Measurements from ENCODE around the gene CAB39. TPM values are rescaled to one million over a fixed set of nuclear protein-coding genes. Genes with fewer than 3 reads are reported as not detected.

CAB39 gene
- total and polyA plus RNA-seq, 2 of the 8 experiments (the other 6 are each of a cell fraction or from before 2014, with no cell fraction given) = 16.4 to 50.5 TPM

GRCh38 chr2:230692760-230693159 is 19.9 kb upstream of the CAB39 start:
- CTCF ChIA-PET (ENCODE audit: partially characterized antibody) = no interaction called here
- POLR2A ChIA-PET (ENCODE audit: partially characterized antibody) = no interaction called here
- H3K23ac ChIP-seq (ENCODE audit: insufficient read length) = no peak overlapping the region
- no peaks in the 10 kb centered on the region for H3K27me3 ChIP-seq (replicated peaks in 1 of 4; ENCODE audit: control insufficient read depth in 3 of 4, extremely low read depth in 1 of 4, insufficient read depth in 3 of 4, low read length in 3 of 4)
- DNase-seq (ENCODE audit: low read depth in 1 of 2, low spot score in 2 of 2) (no peak), FAIRE-seq (no peak)
- no peak overlapping the region for H2BK12ac ChIP-seq (ENCODE audit: low read depth, low read length)
- H2BK120ac ChIP-seq (replicated peaks; ENCODE audit: low read depth, low read length) = no peak overlapping the region
- H2AFZ ChIP-seq (ENCODE audit: low read length) = no peak overlapping the region
- H2BK20ac ChIP-seq (ENCODE audit: low read length) = no peak overlapping the region
- no peaks in the 10 kb centered on the region for H3K79me1 ChIP-seq (ENCODE audit: low read depth, low read length)
- H2BK5ac ChIP-seq (ENCODE audit: low read depth, low read length) = no peak overlapping the region
- H3K56ac ChIP-seq (replicated peaks; ENCODE audit: insufficient read length, low read depth, low read length) = no peak overlapping the region
- no peaks in the 10 kb centered on the region for H3K79me2 ChIP-seq (ENCODE audit: control insufficient read depth in 1 of 2, insufficient read depth in 2 of 2, low read length in 2 of 2)
- no peak overlapping the region for H2AK5ac ChIP-seq (ENCODE audit: low read depth, low read length)
- peaks cover 0 to 3% (median 0%) of the 10 kb centered on the region in 4 experiments; a peak in 1 of 7 replicates for H3K4me1 ChIP-seq (replicated peaks in 1 of 4; ENCODE audit: control insufficient read depth in 3 of 4, insufficient read depth in 4 of 4, low read length in 3 of 4)
- no peak overlapping the region for H4K5ac ChIP-seq (ENCODE audit: insufficient read length, low read depth, low read length)
- H3K27ac ChIP-seq (ENCODE audit: low read depth, low read length) = no peak overlapping the region
- no peak overlapping the region for H3K14ac ChIP-seq (ENCODE audit: insufficient read length)
- H3K4me2 ChIP-seq (ENCODE audit: insufficient read depth in 1 of 2, low read depth in 2 of 2, low read length in 2 of 2) = no peak overlapping the region
- H3K36me3 ChIP-seq (ENCODE audit: control insufficient read depth in 2 of 4, insufficient read depth in 4 of 4, low read length in 3 of 4) = no peaks in the 10 kb centered on the region
- no peaks in the 10 kb centered on the region for H3K23me2 ChIP-seq (ENCODE audit: low read depth, low read length)
- no peak overlapping the region for H3K9ac ChIP-seq (replicated peaks in 1 of 4; ENCODE audit: extremely low read depth in 1 of 4, low read depth in 3 of 4, low read length in 3 of 4)
- no peak overlapping the region for H3K4me3 ChIP-seq (ENCODE audit: extremely low read depth in 1 of 4, insufficient read depth in 2 of 4, low read depth in 3 of 4, low read length in 4 of 4)
- no peak overlapping the region for H3K4ac ChIP-seq (replicated peaks; ENCODE audit: insufficient read length, low read depth, low read length)
- H4K91ac ChIP-seq (replicated peaks; ENCODE audit: insufficient read length, low read length) = no peak overlapping the region
- H4K20me1 ChIP-seq (replicated peaks in 1 of 2; ENCODE audit: control insufficient read depth in 1 of 2, insufficient read depth in 2 of 2, low read length in 2 of 2) = no peaks in the 10 kb centered on the region
- WGBS, 2 experiments (ENCODE audit: extremely low coverage in 1 of 2, insufficient coverage in 1 of 2, insufficient read length in 1 of 2, insufficient replicate concordance in 2 of 2, low coverage in 1 of 2, low lambda C conversion rate in 2 of 2, missing lambda C conversion rate in 1 of 2) = 96% methylated on average over 2 of the region's 2 CpGs; no CpG with 5 or more reads in 1 of the 2 experiments
- no peak overlapping the region for H2BK15ac ChIP-seq (ENCODE audit: low read length)
- no peaks in the 10 kb centered on the region for H3K9me3 ChIP-seq (ENCODE audit: insufficient read depth in 2 of 2, low read depth in 1 of 2, low read length in 1 of 2)
- no peak overlapping the region for H4K8ac ChIP-seq (ENCODE audit: extremely low read depth, insufficient read depth, low read length)
- H3K18ac ChIP-seq (ENCODE audit: extremely low read depth, low read length) = no peak overlapping the region
- no peak for TF ChIP-seq NANOG (IDR thresholded peaks at IDR 0.05; ENCODE audit: insufficient read depth, low read depth, low read length, poor library complexity, severe bottlenecking)
- TF ChIP-seq MAFK (IDR thresholded peaks at IDR 0.05; ENCODE audit: low read depth, low read length) = no peak
- no peak for TF ChIP-seq ASH2L (IDR thresholded peaks at IDR 0.05; ENCODE audit: low read length)
- TF ChIP-seq SUZ12 (IDR thresholded peaks at IDR 0.05; ENCODE audit: low read length) = no peak
- TF ChIP-seq YY1 (IDR thresholded peaks at IDR 0.05; ENCODE audit: low read depth, low read length) = no peak
- TF ChIP-seq KDM4A (IDR thresholded peaks at IDR 0.05; ENCODE audit: low read depth, low read length, severe bottlenecking) = no peak
- TF ChIP-seq FOSL1 (IDR thresholded peaks at IDR 0.05; ENCODE audit: insufficient read depth, low read depth, low read length) = no peak
- no peak for TF ChIP-seq BRCA1 (IDR thresholded peaks at IDR 0.05; ENCODE audit: low read depth, low read length)
- TF ChIP-seq BCL11A (IDR thresholded peaks at IDR 0.05; ENCODE audit: low read depth in 2 of 2, low read length in 2 of 2) = no peak
- no peak for TF ChIP-seq SIRT6 (IDR thresholded peaks at IDR 0.05; ENCODE audit: low read length)
- TF ChIP-seq RBBP5 (IDR thresholded peaks at IDR 0.05; ENCODE audit: borderline replicate concordance, low read depth, low read length) = no peak
- TF ChIP-seq JUND (IDR thresholded peaks at IDR 0.05; ENCODE audit: low read length) = no peak
- TF ChIP-seq ZNF274 (IDR thresholded peaks at IDR 0.05; ENCODE audit: borderline replicate concordance, extremely low read depth, low read length) = no peak
- TF ChIP-seq GTF2F1 (IDR thresholded peaks at IDR 0.05; ENCODE audit: borderline replicate concordance, low read depth, low read length) = no peak
- TF ChIP-seq HDAC6 (IDR thresholded peaks at IDR 0.05; ENCODE audit: low read depth, low read length) = no peak
- no peak for TF ChIP-seq POU5F1 (IDR thresholded peaks at IDR 0.05; ENCODE audit: low read depth, low read length)

All from H1 (cell line).